Neural cell (in vitro differentiated cells): ENCODE measurements around the gene C22orf31.

Experiments
- CTCF ChIP-seq: fragments of 450-650 bp; IDR thresholded peaks from 2 replicates; pipeline ENCODE4 v1.5.1; 2014; ENCODE audit warnings: antibody characterized with exemption, mild to moderate bottlenecking, moderate library complexity; ENCODE audit not compliant: poor library complexity, severe bottlenecking
- EP300 ChIP-seq: fragments of 450-650 bp; conservative IDR thresholded peaks from 2 replicates; pipeline ENCODE4 v1.6.1; 2014; ENCODE audit warnings: antibody characterized with exemption, mild to moderate bottlenecking, moderate library complexity; ENCODE audit not compliant: poor library complexity, severe bottlenecking
- EZH2 ChIP-seq: fragments of 200-600, 300-800 bp; shearing (Covaris generic), sonication (generic); IDR thresholded peaks from 2 replicates; pipeline ENCODE4 v1.6.1; 2014; ENCODE audit warnings: antibody characterized with exemption, low read length, borderline replicate concordance, mild to moderate bottlenecking; ENCODE audit not compliant: insufficient read depth, poor library complexity, severe bottlenecking
- MXI1 ChIP-seq: fragments of 450-650 bp; conservative IDR thresholded peaks from 2 replicates; pipeline ENCODE4 v1.6.1; 2014; ENCODE audit warnings: antibody characterized with exemption, mild to moderate bottlenecking; ENCODE audit not compliant: poor library complexity, severe bottlenecking
- POLR2AphosphoS5 ChIP-seq: IDR thresholded peaks from 2 replicates; pipeline ENCODE4 v1.6.1; 2012
- RAD21 ChIP-seq: fragments of 450-650 bp; conservative IDR thresholded peaks from 2 replicates; pipeline ENCODE4 v1.6.1; 2014; ENCODE audit warnings: antibody characterized with exemption, mild to moderate bottlenecking, moderate library complexity
- SMC3 ChIP-seq: fragments of 450-650 bp; conservative IDR thresholded peaks from 2 replicates; pipeline ENCODE4 v1.6.1; 2014; ENCODE audit warnings: antibody characterized with exemption, mild to moderate bottlenecking, moderate library complexity; ENCODE audit not compliant: poor library complexity
- TAF1 ChIP-seq: IDR thresholded peaks from 2 replicates; pipeline ENCODE4 v1.6.1; 2012; ENCODE audit warnings: low read depth
- TF ChIP-seq, protein P1 (sequence below): IDR thresholded peaks from 2 replicates; pipeline ENCODE4 v1.6.1; 2012; ENCODE audit warnings: borderline replicate concordance

GRCh38 chr22:29095459-29095858 is 33.8 kb upstream of the C22orf31 start:
- TF ChIP-seq CTCF: no peak
- TF ChIP-seq EP300: no peak
- TF ChIP-seq SMC3: no peak
- TF ChIP-seq MXI1: no peak
- TF ChIP-seq EZH2: no peak
- no peak for TF ChIP-seq POLR2AphosphoS5
- TF ChIP-seq RAD21: no peak
- TF ChIP-seq, protein P1, sequence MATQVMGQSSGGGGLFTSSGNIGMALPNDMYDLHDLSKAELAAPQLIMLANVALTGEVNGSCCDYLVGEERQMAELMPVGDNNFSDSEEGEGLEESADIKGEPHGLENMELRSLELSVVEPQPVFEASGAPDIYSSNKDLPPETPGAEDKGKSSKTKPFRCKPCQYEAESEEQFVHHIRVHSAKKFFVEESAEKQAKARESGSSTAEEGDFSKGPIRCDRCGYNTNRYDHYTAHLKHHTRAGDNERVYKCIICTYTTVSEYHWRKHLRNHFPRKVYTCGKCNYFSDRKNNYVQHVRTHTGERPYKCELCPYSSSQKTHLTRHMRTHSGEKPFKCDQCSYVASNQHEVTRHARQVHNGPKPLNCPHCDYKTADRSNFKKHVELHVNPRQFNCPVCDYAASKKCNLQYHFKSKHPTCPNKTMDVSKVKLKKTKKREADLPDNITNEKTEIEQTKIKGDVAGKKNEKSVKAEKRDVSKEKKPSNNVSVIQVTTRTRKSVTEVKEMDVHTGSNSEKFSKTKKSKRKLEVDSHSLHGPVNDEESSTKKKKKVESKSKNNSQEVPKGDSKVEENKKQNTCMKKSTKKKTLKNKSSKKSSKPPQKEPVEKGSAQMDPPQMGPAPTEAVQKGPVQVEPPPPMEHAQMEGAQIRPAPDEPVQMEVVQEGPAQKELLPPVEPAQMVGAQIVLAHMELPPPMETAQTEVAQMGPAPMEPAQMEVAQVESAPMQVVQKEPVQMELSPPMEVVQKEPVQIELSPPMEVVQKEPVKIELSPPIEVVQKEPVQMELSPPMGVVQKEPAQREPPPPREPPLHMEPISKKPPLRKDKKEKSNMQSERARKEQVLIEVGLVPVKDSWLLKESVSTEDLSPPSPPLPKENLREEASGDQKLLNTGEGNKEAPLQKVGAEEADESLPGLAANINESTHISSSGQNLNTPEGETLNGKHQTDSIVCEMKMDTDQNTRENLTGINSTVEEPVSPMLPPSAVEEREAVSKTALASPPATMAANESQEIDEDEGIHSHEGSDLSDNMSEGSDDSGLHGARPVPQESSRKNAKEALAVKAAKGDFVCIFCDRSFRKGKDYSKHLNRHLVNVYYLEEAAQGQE: no peak
- TF ChIP-seq TAF1: no peak
